ENCODE data around the gene TM4SF4.

The TM4SF4 gene

DNA sequence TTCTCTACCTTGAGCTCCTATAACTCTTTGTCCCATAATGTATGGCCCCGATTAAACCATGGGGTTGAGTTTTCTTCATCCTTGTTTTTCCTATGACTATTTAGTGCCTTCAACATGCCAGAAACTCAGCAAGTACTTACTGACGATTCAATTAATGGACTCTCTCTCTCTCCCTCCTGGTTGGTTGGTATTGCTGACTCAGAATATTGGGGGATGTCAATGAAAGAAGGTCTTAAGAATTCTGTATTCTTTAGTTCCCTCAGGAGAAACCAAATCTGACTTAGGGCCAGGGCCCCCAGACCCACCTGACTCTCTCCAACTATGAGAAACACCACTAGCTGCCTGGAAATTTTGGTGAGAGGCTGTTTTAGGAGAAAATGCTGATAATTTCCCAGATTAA lies 40.8 kb downstream of the TM4SF4 start:
- DNase-seq, result no peak

DNA sequence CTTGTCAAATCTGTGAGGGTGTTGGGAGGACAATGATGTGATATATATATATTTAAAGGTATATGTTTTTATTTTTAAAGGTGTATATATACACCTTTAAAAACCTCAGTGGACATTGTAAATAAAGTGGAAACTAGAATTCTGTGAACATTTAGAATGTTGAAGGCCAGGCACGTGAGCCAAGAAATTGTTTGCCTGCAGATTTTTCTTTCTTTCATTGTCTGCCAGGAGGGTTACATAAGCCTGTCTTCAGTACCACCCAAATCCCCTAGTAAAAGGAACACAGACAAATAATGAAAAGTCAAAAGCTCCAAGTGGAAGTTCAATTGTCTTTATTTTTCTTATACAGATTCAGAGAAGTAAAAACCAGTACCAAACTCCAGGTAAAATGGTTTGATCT lies 42.4 kb downstream of the TM4SF4 start:
- no peak for DNase-seq

DNA sequence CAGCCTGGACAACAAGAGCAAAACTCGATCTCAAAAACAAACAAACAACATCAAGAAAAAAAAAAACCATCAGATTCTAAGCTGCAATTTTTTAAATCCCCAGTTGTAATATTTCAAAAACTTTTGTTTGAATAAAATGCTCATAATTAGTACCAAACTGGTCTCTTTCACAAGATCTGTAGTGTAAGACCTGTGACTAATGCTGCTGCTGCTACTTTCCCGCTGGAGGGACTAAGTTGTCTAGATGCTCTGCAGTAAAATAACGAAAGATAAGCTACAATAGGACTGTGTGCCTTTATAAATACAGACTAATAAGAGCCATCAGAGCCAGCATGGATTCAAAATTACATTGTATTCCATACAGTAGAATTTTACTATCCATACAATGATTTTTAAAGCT lies 45.4 kb downstream of the TM4SF4 start:
- DNase-seq, result no peak

DNA sequence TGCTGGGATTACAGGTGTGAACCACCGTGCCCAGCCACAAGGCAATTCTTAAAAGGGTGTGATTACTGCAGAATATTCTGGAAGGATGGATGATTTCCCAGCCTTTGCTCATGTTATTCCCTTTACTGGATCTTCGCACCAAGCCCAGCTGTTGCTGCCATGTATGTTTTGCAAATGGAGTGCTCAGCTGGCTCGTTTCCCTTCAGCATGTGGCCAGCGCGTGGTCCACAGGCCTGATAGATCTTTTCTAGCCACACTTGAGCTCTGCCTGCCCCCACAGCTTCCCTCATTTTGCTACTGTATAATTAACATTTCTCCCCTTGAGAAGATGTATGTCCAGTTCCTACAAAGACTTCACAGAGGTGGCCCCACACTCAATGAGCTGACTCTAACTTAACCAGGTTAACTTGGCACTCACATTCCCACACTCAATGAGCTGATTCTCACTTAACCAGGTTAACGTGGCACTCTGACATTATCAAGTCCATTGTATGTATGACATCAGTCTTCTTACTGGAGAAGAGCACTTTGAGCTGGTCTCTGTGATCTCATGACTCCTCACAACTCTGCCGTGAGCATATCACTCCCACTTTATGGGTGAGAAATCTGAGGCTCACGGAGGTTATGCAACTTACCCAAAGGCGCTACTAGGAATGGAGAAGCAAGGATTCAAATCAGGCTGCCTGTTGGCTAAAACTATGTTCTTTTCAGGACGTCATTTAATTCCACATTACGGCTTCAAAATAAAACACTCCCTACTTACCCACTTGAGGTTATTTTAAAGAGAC lies 49.2 kb downstream of the TM4SF4 start:
- DNase-seq, result no peak

DNA sequence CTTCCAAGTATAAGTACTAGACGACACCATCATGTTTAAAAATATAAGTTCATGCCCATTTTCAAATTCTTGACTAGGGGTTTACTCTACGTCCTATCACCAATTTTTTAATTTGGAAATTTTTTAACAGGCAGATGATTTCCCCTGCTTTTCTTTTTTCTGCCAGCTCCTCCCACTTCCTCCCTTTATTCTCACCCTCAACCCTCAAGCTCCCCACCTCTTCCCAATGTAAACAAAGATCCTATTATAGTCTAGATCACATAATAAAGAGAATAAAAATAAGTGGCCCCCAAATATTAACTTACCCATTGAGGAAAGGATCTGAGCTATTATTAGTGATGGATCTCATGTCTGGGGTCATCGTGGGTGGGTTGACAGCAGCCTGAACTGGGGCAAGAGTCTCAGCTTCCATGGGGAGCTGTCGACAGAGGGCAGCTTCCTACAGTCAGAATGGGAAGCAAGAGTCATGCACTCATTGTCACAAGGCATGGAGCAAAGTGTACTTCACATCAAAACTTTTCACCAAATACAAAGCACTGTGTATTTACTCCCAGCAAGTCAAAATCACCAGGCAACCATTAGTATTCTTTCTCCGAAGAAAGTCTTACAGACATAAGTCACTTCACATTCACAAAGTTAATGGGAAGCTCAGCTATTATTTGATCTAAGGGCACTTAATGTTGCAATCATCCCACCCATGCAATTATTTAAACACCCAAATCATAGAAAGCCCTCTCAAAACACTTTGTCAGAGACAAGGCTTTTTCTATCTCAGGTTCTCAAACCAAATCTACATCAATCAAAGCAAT lies 53.2 kb downstream of the TM4SF4 start:
- no peak for DNase-seq

DNA sequence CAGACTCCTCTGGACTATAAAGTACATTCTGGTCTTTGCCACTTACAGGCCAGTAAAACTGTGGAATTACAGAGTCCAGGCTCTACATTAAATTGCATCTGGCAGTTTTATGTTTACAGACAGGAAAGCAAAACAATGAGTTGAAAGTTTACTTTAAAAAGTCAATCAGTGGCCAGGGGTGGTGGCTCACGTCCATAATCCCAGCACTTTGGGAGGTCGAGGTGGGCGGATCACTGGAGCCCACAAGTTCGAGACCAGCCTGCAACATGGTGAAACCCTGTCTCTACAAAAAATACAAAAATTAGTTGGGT lies 53.8 kb downstream of the TM4SF4 start:
- no peak for DNase-seq

DNA sequence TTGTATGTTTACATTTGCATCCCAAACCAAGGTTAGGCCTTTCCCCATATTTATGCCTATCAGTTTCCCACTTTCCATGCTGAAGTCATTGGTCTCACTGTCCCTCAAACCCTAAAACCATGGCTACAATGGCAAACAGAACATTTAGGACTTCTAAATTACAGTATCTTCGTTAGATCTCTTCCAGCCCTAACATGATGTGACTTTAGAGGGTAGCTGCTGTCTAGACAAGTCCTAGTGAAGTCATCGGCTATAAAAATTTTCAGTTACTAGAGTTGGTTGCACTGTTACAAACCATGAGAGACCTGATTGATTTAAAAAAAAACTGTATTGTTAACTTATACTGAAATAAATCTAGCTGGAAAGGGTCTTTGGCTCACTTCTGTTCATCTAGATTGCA lies 54.6 kb downstream of the TM4SF4 start:
- no peak for DNase-seq

DNA sequence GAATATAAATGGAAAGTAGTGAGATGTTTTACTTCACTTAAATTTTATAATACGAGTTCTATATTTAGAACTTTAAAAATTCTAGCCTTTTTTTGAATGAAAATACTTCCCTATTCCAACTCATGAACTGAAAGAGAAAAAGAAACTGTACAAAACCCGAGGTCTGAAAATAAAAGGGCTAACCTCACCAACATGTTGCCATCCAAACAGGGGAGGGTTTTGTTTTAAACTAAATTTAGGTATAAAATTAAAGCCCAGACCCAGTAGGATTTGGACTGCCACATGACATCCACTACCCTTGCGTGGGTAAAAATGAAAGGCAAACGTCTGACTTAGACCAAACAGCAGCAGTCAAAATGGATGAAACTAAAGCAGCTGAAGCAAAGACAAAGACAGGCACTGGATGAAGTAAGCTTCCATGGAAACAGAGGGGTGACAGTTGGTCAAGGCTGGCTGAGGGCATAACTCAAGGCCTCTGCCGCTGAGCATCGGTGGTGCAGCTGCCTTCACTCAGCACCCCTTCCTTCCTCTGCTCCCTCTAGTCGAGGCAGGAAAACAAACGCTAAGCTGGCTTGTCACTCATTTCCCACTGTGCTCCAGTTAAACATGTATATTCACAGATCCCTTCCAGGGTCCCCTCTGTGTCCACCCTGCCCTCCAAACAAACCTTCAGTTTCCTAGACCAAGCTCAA lies 58.1 kb downstream of the TM4SF4 start:
- no peak for DNase-seq

DNA sequence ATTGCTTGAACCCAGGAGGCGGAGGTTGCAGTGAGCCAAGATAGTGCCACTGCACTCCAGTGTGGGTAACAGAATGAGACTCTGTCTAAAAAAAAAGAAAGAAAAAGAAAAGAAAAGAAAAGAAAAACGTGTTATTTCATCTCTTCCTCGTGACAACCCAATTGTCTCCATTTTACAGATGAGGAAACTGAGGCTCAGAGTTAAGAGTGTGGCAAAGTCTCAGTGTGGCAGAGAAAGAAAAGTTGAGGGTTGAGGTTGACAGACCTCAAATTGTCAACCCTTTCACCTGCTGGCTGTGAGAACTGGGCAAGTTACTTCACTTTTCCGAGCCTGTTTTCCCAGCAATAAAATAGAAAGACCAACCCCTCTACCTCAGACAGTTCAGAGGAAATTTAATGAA lies 59.6 kb downstream of the TM4SF4 start:
- no peak for DNase-seq

DNA sequence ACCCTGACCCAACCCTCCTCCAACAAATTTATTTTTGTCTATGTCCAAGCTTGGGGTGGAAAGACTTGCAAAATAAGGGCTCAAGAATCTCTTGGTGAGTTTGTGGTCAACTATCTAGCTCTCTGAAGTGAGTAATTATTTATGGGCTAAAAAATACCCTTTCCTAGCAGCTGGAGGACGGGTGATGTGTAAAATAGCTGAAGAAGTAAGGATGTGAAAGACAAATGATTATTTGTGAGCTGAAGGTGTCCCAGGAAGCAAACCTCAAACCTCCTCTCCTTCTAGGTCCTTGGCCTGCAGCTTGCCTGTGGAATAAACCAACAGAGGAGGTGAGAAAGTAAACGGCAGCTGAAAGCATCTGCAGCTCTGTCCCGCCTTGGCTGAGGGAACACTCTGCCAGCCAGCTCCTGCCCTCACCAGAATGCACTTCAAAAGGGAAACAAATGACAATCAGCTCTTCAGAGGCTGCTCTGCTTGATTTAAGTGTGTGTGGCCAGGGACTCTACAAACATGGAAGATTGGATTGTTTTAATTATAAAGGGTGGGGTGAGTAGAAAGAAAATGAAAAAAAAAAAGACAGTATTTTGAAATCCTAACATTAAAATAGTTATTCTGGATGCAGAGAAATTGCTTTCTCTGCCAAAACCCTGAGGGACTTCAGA lies 60.3 kb downstream of the TM4SF4 start:
- DNase-seq, result no peak

DNA sequence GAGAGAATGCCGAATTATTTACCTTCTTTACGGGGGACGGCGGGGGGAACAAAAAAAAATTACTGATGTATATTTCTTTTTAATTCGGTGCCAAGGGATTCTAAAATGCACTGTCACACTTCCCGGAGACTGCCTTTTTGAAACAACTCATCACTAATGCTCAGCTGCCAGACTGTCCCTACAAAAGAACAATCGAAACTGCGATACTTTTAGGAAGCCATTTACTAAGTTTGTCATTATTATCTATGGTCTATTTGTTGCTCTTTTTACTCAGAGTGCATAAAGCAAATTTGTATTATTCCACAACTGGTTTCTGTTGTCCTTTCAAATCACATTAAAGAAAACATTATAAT lies 60.8 kb downstream of the TM4SF4 start:
- no peak for DNase-seq

DNA sequence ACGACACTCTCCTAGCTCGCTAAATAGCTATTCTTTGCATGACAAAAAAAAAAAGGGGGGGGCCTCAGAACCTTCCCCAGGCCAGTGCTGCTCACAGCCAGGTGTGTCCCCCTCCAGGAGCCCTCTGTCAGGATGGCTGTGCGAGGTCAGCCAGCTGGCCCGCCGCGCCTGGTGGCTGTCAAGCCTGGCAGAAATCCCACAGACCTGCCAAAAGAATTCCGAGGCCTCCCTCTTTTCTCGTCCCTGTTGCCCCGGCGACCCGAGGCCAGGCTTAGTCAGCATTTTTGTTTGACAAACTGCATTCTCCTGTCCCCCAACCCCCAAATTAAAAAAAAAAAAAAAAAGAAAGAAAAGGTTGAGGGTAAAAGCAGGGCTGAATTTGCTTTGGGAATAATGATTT lies 61.9 kb downstream of the TM4SF4 start:
- DNase-seq, result no peak

DNA sequence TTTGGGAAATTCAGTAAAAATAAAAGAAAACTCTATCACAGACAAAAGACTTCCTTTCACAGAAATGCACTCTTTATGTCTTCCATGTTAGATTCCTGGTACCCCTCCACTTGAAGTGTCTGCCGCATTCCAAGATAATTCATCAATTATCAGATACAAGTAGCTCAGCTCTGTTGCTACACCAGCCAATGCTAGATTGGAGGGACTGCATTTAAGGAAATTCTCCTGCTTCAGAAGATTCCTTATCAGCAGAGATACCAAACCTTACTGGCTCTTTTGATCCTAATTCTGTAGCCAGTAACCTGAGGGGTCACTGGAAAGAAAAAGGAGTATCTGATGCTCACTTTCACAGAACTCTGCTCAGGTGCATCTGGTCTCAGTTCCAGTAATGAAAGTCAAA lies 63.9 kb downstream of the TM4SF4 start:
- DNase-seq, result no peak

DNA sequence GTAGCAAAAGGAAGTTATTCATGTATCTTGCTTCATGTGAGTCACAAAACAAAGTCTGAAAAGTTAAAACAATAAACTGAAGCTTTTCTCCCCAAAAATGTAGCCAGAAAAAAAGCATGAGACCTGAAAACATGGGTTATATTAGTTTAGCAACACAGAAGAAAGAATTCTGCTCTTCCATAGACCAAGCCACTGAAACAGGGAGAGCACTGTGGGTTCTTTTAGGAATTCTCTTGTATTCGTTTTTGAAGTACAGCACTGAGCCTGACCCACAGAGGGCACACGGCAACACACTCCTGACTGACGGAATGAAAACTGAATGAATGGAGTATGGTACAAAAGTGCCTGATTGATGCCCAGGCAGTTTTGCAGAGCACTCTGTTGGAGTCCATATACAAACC lies 66.6 kb downstream of the TM4SF4 start:
- DNase-seq, result no peak

DNA sequence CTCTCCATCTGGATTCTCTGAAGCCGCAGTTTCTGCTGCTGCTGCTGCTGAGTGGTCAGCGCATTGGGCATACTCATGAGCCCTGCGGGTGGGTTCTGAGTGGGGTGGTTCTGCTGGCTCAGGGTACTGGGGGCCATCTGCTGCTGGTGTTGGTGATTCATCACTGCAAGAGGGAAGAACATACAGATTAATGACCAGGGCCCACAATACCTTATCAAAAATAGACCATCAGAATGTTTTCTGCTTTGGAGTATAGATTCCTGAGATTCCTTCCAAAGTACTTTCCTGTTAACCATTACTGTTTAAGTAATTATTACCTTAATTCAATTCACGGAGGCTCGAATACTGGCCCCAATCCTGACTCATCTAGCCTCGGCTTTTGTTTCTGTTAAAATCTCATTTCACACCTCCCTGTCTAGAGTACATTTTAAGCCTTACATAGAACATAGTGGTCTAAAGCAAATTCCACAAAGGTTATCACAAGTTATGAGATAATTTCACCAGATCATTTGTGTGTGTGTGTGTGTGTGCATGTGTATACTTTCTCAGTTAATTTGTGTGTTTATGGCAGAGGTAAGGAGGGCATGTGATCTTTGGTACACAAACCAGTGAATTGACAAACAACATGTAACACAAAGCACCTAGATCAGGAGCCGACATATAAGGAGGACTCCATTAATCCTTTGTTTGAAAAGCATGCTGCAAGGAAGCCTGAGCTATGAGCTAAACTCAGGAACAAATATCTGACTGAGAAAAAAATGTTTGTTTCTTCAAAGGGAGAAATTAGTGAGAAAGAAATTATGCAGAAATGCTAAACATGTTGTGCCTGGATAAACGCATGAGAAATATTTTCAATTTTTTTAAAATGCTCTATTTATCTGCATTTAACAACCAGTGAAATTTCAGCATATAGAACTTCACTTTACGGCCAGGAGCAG lies 68.1 kb downstream of the TM4SF4 start:
- no peak for DNase-seq

DNA sequence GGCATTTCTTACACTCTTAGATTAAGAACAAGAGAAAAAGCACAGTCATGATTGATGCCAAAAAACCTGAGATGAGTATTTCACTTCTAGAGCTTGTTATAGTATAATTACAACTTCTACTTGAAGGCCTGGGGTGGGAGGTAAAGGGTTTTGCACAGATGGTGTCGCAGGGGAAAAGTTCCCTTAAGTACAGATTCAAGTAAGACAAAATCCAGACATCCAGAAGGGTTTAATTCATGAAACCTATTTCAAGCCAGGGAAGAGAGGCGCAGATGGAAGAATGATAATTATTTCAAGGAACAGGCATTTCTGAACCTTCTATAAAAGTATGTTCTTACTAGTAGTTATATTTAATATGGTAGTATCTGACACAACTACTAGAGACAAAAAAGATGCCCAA lies 70.6 kb downstream of the TM4SF4 start:
- no peak for DNase-seq

DNA sequence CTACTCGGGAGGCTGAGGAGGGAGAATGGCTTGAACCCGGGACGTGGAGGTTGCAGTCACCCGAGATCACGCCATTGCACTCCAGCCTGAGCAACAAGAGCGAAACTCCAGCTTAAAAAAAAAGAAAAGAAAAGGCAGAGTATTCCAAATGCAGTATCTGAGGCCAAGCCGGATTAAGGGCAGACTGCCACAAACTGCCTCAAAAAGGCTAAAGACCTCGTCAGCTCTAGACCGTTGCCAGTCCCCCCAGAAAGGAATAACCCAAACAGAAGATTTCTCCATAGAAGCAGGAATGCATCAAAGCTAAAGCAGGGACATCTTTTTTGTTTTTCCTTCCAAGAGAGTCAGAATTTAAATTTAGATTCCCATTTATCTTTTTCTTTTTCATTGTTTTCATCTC lies 72.9 kb downstream of the TM4SF4 start:
- DNase-seq, result no peak

DNA sequence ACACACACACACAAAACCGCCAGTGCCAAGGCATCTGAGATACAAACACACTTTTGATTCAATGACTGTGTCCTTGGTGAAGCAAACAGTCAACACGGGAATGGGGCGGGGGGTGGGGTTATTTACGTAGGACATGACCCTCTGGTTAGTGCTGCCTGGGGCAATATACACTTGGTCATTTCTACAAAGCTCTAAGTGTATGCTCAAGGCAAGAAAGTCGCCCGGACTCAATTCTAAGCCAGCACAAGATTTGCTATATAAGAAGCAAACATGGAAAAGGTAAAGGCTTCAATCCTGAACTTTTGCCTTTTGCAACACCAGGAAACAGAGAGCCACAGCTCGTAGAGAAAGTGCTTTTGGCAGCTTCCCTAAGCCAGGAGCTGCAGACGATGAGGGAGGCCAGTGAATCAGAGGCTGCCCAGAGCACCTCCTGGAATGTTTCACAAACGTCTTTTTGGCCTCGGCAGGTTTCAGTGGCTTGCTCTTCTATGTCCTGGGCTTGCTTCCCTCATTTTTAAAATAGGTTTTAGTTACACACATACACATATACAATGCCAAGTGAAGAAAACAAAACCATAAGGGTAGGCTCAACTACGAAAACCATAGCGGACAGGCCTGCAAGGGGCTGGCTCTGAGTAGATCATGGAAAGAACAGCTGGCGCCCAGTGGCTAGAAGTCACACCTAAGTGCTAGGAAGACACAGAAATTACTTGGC lies 73.6 kb downstream of the TM4SF4 start:
- DNase-seq, result no peak

DNA sequence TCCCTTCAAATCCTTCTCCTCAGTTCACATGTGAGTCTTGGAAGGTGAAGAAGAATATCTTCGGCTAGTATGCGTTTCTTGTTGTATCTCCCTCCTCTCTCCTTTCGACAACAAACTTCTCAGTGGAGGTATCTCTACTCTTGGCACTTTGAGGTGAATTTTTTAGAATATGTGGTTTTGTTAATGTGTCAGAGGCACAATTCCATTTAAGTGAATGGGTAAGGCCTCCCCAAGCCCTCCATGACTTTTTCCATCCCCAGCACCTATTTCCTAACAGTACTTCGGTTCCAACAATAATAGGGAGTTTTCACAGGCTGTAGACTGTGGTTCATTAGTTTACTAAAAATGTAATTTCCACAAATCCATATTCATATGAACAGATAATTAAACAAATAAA lies 74.2 kb downstream of the TM4SF4 start:
- no peak for DNase-seq

DNA sequence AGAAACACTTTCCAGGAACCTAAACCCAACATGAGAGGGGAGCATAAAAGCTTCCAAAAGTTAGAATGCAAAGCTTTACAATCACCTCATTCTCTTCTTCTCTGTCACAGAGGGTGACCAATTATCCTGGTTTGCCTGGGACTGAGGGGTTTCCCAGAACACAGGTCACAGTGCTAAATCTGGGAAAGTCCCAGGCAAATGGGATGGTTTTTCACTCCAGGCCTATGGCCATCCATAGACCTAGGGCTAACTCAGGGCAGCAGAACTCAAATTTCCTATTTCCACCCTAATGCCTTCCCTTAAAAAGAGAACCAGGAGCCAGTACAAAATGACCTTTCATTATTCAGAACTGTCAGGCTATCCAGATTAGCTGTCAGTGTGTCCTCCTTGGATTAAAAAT lies 77.0 kb downstream of the TM4SF4 start:
- no peak for DNase-seq

DNA sequence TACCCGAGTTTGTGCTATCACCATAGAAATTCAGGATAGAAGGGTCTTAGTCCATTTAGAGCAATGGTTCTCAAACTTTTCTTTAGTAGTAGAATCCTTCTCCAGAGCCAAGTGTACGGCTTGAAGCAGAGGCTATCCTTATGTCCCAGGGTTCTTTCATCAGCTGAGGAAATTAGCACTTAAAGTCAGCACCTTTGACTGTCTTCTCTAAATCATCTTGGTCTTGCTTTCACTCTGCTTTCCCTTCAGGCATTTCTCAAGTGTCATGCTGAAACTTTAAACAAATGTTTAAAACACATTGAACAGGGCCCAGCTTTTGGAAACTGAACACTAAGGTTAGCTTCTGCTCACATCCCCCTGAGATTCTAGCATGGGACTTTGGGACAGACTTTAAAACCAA lies 78.2 kb downstream of the TM4SF4 start:
- no peak for DNase-seq
